HEK293 (cell line): ENCODE data around the gene PHLDB3.
A peak's percentile ranks its signal among the peaks of the same experiment; 100 is the strongest.

Experiments used
- BCL11A ChIP-seq: fragments of 450-650 bp; formaldehyde crosslinking; IDR thresholded peaks from 2 replicates; pipeline ENCODE4 v1.5.1; 2016; ENCODE audit warnings: low read depth, missing biosample characterization, missing genetic modification characterization
- FEZF1 ChIP-seq: fragments of 450-650 bp; formaldehyde crosslinking; IDR thresholded peaks from 2 replicates; pipeline ENCODE4 v1.5.1; 2016; ENCODE audit warnings: missing biosample characterization, missing genetic modification characterization
- IKZF3 ChIP-seq: fragments of 450-650 bp; IDR thresholded peaks from 2 replicates; pipeline ENCODE4 v1.5.0; 2018; ENCODE audit warnings: missing biosample characterization, mild to moderate bottlenecking, missing genetic modification characterization, moderate library complexity
- KLF10 ChIP-seq: fragments of 450-650 bp; IDR thresholded peaks from 2 replicates; pipeline ENCODE4 v1.5.1; 2018; ENCODE audit warnings: missing biosample characterization, mild to moderate bottlenecking, missing genetic modification characterization
- SP7 ChIP-seq: fragments of 450-650 bp; formaldehyde crosslinking; IDR thresholded peaks from 2 replicates; pipeline ENCODE4 v1.5.1; 2016; ENCODE audit warnings: missing biosample characterization, missing genetic modification characterization
- YY1 ChIP-seq: fragments of 450-650 bp; formaldehyde crosslinking; IDR thresholded peaks from 2 replicates; pipeline ENCODE4 v1.5.1; 2018; ENCODE audit warnings: missing biosample characterization, missing genetic modification characterization
- ZEB2 ChIP-seq: fragments of 450-650 bp; formaldehyde crosslinking; IDR thresholded peaks from 2 replicates; pipeline ENCODE4 v1.5.1; 2016; ENCODE audit warnings: missing biosample characterization, missing genetic modification characterization
- ZNF214 ChIP-seq: fragments of 450-650 bp; formaldehyde crosslinking; IDR thresholded peaks from 2 replicates; pipeline ENCODE4 v1.5.1; 2017; ENCODE audit warnings: missing biosample characterization, mild to moderate bottlenecking, missing genetic modification characterization, borderline replicate concordance
- ZNF24 ChIP-seq: fragments of 450-650 bp; formaldehyde crosslinking; IDR thresholded peaks from 2 replicates; pipeline ENCODE4 v1.5.1; 2016; ENCODE audit warnings: missing biosample characterization, missing genetic modification characterization
- ZNF391 ChIP-seq: fragments of 450-650 bp; formaldehyde crosslinking; IDR thresholded peaks from 2 replicates; pipeline ENCODE4 v1.5.1; 2016; ENCODE audit warnings: low read depth, missing biosample characterization, missing genetic modification characterization, borderline replicate concordance
- ZNF558 ChIP-seq: fragments of 450-650 bp; formaldehyde crosslinking; IDR thresholded peaks from 2 replicates; pipeline ENCODE4 v1.5.1; 2016; ENCODE audit warnings: missing biosample characterization, missing genetic modification characterization
- ZNF596 ChIP-seq: fragments of 450-650 bp; IDR thresholded peaks from 2 replicates; pipeline ENCODE4 v1.5.0; 2018; ENCODE audit warnings: missing biosample characterization, mild to moderate bottlenecking, missing genetic modification characterization, moderate library complexity
- ZNF600 ChIP-seq: fragments of 450-650 bp; formaldehyde crosslinking; IDR thresholded peaks from 2 replicates; pipeline ENCODE4 v1.5.1; 2016; ENCODE audit warnings: missing biosample characterization, missing genetic modification characterization
- ZNF747 ChIP-seq: fragments of 450-650 bp; formaldehyde crosslinking; IDR thresholded peaks from 2 replicates; pipeline ENCODE4 v1.5.1; 2016; ENCODE audit warnings: missing biosample characterization, missing genetic modification characterization
- ZNF837 ChIP-seq: fragments of 450-650 bp; formaldehyde crosslinking; IDR thresholded peaks from 2 replicates; pipeline ENCODE4 v1.5.1; 2016; ENCODE audit warnings: missing biosample characterization, missing genetic modification characterization
- TF ChIP-seq, protein P1 (sequence below): fragments of 450-650 bp; formaldehyde crosslinking; IDR thresholded peaks from 2 replicates; pipeline ENCODE4 v1.5.1; 2017; ENCODE audit warnings: missing biosample characterization, mild to moderate bottlenecking, missing genetic modification characterization, moderate library complexity
- TF ChIP-seq, protein P2 (sequence below): fragments of 450-650 bp; formaldehyde crosslinking; IDR thresholded peaks from 2 replicates; pipeline ENCODE4 v1.5.1; 2016; ENCODE audit warnings: missing biosample characterization, missing genetic modification characterization, low read depth
- TF ChIP-seq, protein P3 (sequence below): fragments of 450-650 bp; formaldehyde crosslinking; IDR thresholded peaks from 2 replicates; pipeline ENCODE4 v1.5.1; 2016; ENCODE audit warnings: missing biosample characterization, missing genetic modification characterization
- TF ChIP-seq, protein P4 (sequence below): fragments of 450-650 bp; formaldehyde crosslinking; IDR thresholded peaks from 2 replicates; pipeline ENCODE4 v1.5.1; 2016; ENCODE audit warnings: missing biosample characterization, missing genetic modification characterization
- TF ChIP-seq, protein P5 (sequence below): fragments of 450-650 bp; formaldehyde crosslinking; IDR thresholded peaks from 2 replicates; pipeline ENCODE4 v1.5.1; 2017; ENCODE audit warnings: missing biosample characterization, missing genetic modification characterization
- TF ChIP-seq, protein P6 (sequence below): fragments of 450-650 bp; IDR thresholded peaks from 2 replicates; pipeline ENCODE4 v1.5.1; 2018; ENCODE audit warnings: missing biosample characterization, mild to moderate bottlenecking, missing genetic modification characterization
- TF ChIP-seq, protein P7 (sequence below): fragments of 450-650 bp; formaldehyde crosslinking; IDR thresholded peaks from 2 replicates; pipeline ENCODE4 v1.5.1; 2016; ENCODE audit warnings: missing biosample characterization, missing genetic modification characterization, borderline replicate concordance

The PHLDB3 gene

DNA sequence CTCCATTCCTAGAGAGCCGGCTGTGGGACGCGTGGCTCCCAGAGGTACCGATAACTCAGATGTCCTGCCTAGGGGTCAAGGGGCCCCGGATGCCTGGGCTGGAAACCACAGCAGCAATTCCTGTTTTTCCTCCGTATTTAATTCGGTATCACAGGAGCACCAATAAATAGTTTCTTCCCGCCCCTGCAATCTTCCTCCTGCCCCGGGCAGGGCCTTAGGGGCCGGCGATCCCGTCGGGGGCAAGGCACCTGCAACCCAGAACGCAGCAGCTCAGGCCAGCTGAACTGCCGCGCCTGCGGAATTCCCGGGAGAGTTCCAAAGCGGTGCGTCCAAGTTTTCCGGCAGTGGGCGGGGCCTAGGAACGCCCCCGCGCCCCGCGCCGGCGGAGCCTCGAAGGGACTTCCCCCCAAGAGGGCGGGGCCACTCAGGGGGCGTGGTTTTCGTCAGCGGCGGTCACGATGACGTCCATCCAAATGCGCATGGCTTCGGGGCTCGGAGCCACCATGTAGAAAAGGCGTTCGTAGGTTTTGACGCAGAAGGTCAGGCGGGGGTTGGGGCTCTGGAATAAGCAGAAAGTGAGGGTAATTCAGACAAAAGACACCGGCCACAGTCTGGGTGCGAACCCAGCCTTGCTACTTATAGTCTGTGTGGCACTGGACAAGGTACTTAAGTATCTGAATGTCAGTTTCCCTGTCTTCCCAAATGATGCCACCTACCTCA is 29.4 kb downstream of the PHLDB3 start (continued):
- TF ChIP-seq, protein P1, sequence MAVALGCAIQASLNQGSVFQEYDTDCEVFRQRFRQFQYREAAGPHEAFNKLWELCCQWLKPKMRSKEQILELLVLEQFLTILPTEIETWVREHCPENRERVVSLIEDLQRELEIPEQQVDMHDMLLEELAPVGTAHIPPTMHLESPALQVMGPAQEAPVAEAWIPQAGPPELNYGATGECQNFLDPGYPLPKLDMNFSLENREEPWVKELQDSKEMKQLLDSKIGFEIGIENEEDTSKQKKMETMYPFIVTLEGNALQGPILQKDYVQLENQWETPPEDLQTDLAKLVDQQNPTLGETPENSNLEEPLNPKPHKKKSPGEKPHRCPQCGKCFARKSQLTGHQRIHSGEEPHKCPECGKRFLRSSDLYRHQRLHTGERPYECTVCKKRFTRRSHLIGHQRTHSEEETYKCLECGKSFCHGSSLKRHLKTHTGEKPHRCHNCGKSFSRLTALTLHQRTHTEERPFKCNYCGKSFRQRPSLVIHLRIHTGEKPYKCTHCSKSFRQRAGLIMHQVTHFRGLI, result peak; percentile 93
- TF ChIP-seq IKZF3 (peak; percentile 100), FEZF1 (tag by site-specific recombination) (no peak), KLF10 (peak; percentile 94), SP7 (tag by site-specific recombination) (peak; percentile 84), ZNF24 (peak; percentile 64; the same call in 1 of the 2 replicates), ZNF558 (tag by site-specific recombination) (no peak), ZNF596 (no peak; the same call in 1 of the 2 replicates), BCL11A (peak; percentile 50; the same call in 1 of the 2 replicates), ZNF214 (no peak), ZNF391 (tag by site-specific recombination) (no peak), ZNF747 (tag by site-specific recombination) (no peak), ZEB2 (tag by site-specific recombination) (peak; percentile 92), YY1 (tag by site-specific recombination) (peak; percentile 49; the same call in 1 of the 2 replicates), ZNF600 (tag by site-specific recombination) (peak; percentile 66), ZNF837 (no peak)
- TF ChIP-seq, protein P2, sequence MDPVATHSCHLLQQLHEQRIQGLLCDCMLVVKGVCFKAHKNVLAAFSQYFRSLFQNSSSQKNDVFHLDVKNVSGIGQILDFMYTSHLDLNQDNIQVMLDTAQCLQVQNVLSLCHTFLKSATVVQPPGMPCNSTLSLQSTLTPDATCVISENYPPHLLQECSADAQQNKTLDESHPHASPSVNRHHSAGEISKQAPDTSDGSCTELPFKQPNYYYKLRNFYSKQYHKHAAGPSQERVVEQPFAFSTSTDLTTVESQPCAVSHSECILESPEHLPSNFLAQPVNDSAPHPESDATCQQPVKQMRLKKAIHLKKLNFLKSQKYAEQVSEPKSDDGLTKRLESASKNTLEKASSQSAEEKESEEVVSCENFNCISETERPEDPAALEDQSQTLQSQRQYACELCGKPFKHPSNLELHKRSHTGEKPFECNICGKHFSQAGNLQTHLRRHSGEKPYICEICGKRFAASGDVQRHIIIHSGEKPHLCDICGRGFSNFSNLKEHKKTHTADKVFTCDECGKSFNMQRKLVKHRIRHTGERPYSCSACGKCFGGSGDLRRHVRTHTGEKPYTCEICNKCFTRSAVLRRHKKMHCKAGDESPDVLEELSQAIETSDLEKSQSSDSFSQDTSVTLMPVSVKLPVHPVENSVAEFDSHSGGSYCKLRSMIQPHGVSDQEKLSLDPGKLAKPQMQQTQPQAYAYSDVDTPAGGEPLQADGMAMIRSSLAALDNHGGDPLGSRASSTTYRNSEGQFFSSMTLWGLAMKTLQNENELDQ (tag by site-specific recombination), result no peak
- TF ChIP-seq, protein P3, sequence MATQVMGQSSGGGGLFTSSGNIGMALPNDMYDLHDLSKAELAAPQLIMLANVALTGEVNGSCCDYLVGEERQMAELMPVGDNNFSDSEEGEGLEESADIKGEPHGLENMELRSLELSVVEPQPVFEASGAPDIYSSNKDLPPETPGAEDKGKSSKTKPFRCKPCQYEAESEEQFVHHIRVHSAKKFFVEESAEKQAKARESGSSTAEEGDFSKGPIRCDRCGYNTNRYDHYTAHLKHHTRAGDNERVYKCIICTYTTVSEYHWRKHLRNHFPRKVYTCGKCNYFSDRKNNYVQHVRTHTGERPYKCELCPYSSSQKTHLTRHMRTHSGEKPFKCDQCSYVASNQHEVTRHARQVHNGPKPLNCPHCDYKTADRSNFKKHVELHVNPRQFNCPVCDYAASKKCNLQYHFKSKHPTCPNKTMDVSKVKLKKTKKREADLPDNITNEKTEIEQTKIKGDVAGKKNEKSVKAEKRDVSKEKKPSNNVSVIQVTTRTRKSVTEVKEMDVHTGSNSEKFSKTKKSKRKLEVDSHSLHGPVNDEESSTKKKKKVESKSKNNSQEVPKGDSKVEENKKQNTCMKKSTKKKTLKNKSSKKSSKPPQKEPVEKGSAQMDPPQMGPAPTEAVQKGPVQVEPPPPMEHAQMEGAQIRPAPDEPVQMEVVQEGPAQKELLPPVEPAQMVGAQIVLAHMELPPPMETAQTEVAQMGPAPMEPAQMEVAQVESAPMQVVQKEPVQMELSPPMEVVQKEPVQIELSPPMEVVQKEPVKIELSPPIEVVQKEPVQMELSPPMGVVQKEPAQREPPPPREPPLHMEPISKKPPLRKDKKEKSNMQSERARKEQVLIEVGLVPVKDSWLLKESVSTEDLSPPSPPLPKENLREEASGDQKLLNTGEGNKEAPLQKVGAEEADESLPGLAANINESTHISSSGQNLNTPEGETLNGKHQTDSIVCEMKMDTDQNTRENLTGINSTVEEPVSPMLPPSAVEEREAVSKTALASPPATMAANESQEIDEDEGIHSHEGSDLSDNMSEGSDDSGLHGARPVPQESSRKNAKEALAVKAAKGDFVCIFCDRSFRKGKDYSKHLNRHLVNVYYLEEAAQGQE (tag by site-specific recombination), result no peak
- TF ChIP-seq, protein P4, sequence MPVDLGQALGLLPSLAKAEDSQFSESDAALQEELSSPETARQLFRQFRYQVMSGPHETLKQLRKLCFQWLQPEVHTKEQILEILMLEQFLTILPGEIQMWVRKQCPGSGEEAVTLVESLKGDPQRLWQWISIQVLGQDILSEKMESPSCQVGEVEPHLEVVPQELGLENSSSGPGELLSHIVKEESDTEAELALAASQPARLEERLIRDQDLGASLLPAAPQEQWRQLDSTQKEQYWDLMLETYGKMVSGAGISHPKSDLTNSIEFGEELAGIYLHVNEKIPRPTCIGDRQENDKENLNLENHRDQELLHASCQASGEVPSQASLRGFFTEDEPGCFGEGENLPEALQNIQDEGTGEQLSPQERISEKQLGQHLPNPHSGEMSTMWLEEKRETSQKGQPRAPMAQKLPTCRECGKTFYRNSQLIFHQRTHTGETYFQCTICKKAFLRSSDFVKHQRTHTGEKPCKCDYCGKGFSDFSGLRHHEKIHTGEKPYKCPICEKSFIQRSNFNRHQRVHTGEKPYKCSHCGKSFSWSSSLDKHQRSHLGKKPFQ, result no peak
- TF ChIP-seq, protein P5, sequence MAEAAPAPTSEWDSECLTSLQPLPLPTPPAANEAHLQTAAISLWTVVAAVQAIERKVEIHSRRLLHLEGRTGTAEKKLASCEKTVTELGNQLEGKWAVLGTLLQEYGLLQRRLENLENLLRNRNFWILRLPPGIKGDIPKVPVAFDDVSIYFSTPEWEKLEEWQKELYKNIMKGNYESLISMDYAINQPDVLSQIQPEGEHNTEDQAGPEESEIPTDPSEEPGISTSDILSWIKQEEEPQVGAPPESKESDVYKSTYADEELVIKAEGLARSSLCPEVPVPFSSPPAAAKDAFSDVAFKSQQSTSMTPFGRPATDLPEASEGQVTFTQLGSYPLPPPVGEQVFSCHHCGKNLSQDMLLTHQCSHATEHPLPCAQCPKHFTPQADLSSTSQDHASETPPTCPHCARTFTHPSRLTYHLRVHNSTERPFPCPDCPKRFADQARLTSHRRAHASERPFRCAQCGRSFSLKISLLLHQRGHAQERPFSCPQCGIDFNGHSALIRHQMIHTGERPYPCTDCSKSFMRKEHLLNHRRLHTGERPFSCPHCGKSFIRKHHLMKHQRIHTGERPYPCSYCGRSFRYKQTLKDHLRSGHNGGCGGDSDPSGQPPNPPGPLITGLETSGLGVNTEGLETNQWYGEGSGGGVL (tag by site-specific recombination), result peak; percentile 7; the same call in 1 of the 2 replicates
- TF ChIP-seq, protein P6, sequence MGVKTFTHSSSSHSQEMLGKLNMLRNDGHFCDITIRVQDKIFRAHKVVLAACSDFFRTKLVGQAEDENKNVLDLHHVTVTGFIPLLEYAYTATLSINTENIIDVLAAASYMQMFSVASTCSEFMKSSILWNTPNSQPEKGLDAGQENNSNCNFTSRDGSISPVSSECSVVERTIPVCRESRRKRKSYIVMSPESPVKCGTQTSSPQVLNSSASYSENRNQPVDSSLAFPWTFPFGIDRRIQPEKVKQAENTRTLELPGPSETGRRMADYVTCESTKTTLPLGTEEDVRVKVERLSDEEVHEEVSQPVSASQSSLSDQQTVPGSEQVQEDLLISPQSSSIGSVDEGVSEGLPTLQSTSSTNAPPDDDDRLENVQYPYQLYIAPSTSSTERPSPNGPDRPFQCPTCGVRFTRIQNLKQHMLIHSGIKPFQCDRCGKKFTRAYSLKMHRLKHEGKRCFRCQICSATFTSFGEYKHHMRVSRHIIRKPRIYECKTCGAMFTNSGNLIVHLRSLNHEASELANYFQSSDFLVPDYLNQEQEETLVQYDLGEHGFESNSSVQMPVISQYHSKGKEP (tag by site-specific recombination), result peak; percentile 53; the same call in 1 of the 2 replicates
- TF ChIP-seq, protein P7, sequence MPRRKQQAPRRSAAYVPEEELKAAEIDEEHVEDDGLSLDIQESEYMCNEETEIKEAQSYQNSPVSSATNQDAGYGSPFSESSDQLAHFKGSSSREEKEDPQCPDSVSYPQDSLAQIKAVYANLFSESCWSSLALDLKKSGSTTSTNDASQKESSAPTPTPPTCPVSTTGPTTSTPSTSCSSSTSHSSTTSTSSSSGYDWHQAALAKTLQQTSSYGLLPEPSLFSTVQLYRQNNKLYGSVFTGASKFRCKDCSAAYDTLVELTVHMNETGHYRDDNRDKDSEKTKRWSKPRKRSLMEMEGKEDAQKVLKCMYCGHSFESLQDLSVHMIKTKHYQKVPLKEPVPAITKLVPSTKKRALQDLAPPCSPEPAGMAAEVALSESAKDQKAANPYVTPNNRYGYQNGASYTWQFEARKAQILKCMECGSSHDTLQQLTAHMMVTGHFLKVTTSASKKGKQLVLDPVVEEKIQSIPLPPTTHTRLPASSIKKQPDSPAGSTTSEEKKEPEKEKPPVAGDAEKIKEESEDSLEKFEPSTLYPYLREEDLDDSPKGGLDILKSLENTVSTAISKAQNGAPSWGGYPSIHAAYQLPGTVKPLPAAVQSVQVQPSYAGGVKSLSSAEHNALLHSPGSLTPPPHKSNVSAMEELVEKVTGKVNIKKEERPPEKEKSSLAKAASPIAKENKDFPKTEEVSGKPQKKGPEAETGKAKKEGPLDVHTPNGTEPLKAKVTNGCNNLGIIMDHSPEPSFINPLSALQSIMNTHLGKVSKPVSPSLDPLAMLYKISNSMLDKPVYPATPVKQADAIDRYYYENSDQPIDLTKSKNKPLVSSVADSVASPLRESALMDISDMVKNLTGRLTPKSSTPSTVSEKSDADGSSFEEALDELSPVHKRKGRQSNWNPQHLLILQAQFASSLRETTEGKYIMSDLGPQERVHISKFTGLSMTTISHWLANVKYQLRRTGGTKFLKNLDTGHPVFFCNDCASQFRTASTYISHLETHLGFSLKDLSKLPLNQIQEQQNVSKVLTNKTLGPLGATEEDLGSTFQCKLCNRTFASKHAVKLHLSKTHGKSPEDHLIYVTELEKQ (tag by site-specific recombination), result peak; percentile 32; the same call in 1 of the 2 replicates
